SK-N-MC (cell line): ENCODE measurements around the gene SP3.

Experiments used
- EZH2 ChIP-seq: fragments of 200-600 bp; sonication (generic); IDR thresholded peaks from one replicate; pipeline ENCODE4 v1.6.1; 2017; ENCODE audit warnings: antibody characterized with exemption
- FOXP2 ChIP-seq: optimal IDR thresholded peaks from 2 replicates; pipeline ENCODE3; 2011; ENCODE audit warnings: mild to moderate bottlenecking, moderate library complexity; ENCODE audit not compliant: insufficient read depth; ENCODE audit errors: extremely low read length, control extremely low read depth
- POLR2AphosphoS5 ChIP-seq: IDR thresholded peaks from 2 replicates; pipeline ENCODE4 v1.6.1; 2012; ENCODE audit warnings: mild to moderate bottlenecking, low read depth, low read length, borderline replicate concordance

GRCh38 chr2:173997753-173998152 is 32.6 kb upstream of the SP3 start:
- no peak for TF ChIP-seq EZH2
- no peak for TF ChIP-seq FOXP2
- no peak for TF ChIP-seq POLR2AphosphoS5
